HG02870 (cell line): ENCODE data around the gene PTPN14.

Experiments used
- ATAC-seq: cut with Tn5 transposase; IDR thresholded peaks from one replicate; pipeline ENCODE4 v1.9.1; 2021; ENCODE audit warnings: mild to moderate bottlenecking, moderate library complexity; ENCODE audit not compliant: unreplicated experiment

Gene PTPN14

GRCh38 chr1:214569357-214570004, 18.1 kb upstream of the PTPN14 start:
- ATAC-seq: no peak

DNA sequence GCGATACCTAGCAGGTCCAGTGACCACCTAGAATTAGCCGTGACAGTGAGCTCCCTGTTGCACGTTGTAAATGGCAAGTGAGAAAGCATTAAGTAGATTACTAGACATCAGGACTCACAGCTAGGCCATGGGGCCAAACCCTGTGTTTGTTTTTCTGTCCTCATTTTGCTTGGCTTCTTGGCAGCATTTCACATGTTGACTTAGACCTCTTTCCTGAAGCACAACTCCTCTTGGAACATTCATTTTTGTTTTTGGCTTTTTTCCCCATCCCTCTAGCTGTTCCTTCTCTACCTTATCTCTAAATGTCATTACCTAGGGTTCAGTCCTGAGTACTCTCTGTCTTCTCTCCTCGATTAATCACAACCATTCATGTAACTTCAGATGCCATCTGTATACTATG, 16.9 kb upstream of the PTPN14 start:
- ATAC-seq: no peak

DNA sequence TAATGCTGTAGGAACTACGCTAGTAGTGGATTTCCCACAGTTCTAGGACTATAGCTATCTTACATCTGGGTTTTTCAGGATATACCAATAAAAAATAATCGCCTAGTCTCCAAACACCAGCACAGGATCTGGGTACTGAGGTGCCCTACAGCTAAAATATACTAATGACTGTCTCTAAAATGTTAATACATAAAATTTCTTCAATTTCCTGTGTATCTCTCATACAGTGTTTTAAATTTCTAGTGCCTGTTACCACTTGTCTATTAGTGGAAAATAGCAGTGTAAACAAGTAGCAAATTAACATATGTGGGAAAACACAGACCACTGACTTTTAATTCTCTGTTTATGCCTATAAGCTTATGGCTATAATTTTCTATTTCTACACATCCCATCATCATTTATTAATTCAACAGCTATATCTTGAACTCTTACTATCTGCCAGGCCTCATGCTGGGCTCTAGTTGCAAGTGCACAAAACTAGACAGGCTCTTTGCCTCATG, 16.1 kb upstream of the PTPN14 start:
- no peak for ATAC-seq

- ATAC-seq: peak; percentile 56
Measured at GRCh38 chr1:214566158-214567104, 15.0 kb upstream of the PTPN14 start.

DNA sequence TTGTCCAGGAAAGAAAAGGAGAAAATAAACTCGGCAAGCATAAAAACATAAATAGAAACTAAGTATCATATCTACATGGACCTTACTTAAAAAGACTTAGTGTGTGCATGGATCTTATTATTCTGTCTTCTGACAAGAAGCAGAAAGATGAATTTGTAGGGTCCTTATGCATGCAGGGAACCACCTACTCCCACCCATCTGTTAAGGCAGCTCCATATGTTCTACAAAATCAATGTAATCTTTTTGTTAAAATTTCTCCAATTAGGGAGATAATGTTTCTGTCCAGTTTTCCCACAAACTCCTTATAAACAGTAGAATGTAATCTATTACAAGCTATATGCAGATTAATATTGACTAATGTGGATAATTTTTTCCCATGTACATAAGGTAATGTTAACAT, 13.9 kb upstream of the PTPN14 start:
- ATAC-seq: no peak

DNA sequence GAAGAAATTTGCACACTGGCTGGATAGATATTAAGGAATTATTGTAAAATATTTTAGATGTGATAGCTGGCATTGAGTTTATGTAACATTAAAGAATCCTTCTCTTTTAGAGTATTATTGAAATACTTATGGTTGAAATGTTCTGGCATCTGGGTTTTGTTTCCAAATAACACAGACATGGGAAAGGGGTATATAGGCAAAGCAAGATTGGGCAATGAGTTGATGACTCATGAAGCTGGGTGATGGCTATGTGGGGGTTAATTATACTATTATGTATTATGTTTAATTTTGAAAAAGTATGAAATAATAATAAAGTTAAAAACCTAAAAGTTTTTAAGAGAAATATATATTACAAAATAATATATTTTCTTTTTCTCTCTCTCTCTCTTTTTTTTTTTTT, 12.5 kb upstream of the PTPN14 start:
- no peak for ATAC-seq

- ATAC-seq: peak; percentile 68
Measured at GRCh38 chr1:214557952-214558735, 6.7 kb upstream of the PTPN14 start.

DNA sequence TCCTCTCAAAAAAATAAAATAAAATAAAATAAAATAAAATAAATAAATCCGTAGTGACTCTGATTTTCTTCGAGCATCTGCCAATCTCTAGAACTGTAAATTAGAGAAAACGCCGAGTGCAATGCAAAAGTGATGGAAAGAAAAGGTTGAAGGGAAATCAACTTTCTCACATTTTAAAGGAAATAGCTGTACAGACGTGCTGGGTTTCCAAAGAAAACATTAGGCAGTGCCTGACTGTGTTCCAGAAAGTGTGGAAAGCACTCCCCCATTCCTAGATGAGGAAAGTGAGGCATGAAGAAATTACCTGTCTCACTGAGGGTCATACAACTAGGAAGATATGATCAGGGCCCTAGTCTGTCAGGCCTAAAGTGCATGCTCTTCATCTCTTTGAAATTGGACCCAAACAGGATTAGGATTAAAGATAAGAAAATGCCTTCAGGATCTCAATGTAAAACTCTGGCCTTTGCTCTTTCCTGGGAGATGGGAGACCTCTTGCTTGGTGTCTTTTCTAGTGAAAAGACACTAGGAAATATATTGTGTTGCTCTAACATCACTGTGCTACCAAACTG, 1.8 kb upstream of the PTPN14 start:
- no peak for ATAC-seq

DNA sequence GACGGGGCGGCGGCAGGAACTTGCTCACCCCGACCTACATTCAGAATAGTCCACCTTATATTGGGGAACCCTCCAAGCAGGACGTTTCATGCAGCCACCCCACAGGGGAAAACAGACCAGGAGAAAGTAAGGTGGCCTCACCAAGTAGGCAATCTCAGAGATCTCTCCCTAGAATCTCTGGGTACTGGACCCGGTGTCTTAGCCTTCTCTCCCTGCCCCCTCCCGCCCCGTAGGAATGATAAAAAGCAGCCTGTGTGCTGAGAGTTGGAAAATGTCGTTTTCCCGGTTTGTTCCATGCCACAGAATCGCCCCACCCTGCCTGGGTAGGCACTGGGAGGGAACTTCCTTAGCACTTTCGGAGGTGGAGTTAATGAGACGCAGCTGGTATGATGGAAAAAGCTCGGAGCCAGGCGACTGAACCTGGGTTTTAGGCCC, 789 bp upstream of the PTPN14 start:
- no peak for ATAC-seq

GRCh38 chr1:214550857-214551435, 456 bp downstream of the PTPN14 start:
- ATAC-seq: no peak

GRCh38 chr1:214550013-214550856, 1.2 kb downstream of the PTPN14 start:
- ATAC-seq: no peak

DNA sequence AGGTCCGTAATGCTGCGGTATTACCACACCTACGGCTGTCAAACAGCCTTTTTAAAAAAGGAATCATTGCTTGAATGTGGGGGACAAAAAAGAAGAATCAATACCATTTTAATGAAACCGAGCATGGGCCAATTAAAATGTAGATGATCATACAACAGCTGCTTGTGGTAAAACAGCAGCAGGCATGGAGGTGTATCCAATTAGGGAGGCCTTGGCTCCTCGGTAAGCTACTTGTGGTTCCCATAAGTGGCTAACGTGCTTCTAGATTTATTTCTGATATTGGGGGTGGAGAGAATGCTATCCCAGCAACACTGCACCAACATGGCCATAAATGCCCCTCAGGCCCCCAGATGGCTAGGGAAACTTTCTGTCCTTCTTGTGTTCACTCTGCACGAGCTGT, 1.8 kb downstream of the PTPN14 start:
- ATAC-seq: no peak

DNA sequence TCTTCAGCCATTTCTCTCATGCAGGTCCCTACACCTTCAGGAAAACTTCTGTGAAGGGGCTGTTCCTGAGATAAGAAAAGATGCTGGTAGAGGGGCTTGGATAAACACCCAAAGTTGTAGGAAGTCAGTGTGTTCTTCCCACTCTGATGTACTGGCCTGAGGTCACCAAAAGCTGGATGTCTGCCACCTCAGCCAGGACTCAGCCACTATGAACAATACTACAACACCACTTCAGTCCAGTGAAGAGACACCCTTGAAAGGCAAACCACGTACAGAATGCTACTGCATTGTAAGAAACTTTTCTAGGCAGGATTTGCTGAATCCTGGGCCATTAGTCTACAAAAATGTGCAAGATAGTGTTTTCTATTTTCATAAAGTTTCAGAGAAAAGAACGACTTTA, 2.4 kb downstream of the PTPN14 start:
- no peak for ATAC-seq

DNA sequence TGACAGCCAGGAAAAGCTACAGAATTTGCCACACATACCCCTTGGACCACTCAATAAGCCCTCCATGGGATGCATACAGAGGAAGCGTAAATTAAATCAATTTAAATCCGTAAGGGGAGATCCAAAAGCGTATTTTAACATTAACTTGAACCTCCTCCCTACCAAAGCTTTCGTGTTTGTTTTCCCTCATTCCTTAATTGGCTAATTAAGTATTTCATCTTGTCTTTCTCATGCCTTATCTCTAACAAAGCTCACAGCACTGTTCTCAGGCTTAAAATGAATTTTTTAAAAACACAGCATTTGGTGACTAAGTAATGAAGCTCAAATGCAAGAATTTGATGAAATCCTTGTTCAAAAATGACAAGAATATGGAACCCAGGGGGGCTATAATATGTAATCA, 3.1 kb downstream of the PTPN14 start:
- ATAC-seq: no peak

DNA sequence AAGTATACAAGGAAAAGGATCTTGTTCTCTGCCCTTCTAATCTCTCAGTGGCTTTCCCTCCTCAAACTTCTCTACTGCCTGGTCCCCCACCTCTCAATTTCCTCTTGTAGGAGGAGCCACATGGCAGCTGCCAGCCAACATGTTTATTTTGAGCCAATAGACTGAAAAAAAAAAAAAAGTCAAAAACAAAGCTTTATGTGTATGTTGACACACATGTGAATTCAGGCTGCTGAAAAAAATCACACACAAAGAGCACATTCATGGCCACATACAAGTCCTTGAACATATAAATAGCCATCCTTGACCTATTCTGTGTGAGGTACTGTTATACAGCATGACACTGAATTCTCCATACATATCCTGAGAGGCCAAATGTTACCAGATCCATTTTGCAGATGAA, 3.7 kb downstream of the PTPN14 start:
- ATAC-seq: no peak

- ATAC-seq: no peak
Measured at GRCh38 chr1:214546886-214547641, 4.3 kb downstream of the PTPN14 start.

GRCh38 chr1:214546084-214546483, 5.3 kb downstream of the PTPN14 start:
- ATAC-seq: no peak

GRCh38 chr1:214545293-214545692, 6.1 kb downstream of the PTPN14 start:
- ATAC-seq: no peak

DNA sequence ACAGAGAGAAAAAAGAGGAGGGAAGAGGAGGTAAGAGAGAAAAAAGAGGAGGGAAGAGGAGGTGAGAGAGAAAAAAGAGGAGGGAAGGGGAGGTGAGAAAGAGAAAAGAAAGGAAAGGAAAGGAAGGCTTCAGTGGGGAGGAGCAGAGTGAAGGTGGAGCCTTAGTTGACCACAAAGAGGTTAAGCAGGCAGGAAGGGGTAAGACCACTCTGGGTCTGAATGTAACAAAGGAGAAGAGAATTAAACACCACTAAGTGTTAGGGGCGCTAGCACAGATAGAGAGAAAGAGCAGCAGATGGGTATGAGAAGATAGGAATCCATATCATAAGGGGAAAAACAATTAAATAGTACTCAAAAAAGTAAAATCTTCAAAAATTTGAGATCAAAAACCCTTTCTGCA, 6.6 kb downstream of the PTPN14 start:
- no peak for ATAC-seq
